GM21390 (cell line): ENCODE results near the gene TMEM69.
"Not testable (repeated sequence)": the region's sequence is repeated elsewhere in the genome, so short reads cannot be mapped to it uniquely, and the experiment has no call there.

Experiments used
- ATAC-seq: cut with Tn5 transposase; IDR thresholded peaks from one replicate; pipeline ENCODE4 v1.9.1; 2021; ENCODE audit not compliant: unreplicated experiment

The TMEM69 gene

DNA sequence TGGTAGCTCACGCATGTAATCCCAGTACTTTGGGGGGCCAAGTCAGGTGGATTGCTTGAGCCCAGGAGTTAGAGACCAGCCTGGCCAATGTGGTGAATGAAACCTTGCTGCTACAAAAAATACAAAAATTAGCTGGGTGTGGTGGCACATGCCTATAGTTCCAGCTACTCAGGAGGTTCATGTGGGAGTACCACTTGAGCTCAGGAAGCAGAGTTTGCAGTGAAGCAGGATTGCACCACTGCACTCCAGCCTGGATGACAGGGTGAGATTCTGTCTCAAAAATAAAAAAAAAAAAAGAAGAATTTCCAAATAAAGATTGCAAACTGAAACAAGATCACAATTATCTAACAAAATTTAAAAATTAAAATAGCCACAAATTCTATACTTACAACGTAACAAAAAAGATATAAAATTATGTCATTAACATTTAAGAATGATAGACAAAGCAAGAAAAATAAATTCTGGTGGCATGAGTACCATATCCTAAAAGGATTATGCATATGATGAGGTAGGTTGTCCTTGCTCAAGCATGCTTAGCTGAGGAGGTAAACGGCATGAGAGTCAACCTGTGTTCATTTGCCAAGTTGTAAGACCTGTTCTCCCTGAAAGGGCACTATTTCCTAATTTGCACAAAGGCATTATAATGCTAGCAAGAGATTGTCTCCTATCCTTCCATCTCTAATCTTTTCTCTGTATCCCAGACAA lies 42.2 kb downstream of the TMEM69 start:
- ATAC-seq: no peak

DNA sequence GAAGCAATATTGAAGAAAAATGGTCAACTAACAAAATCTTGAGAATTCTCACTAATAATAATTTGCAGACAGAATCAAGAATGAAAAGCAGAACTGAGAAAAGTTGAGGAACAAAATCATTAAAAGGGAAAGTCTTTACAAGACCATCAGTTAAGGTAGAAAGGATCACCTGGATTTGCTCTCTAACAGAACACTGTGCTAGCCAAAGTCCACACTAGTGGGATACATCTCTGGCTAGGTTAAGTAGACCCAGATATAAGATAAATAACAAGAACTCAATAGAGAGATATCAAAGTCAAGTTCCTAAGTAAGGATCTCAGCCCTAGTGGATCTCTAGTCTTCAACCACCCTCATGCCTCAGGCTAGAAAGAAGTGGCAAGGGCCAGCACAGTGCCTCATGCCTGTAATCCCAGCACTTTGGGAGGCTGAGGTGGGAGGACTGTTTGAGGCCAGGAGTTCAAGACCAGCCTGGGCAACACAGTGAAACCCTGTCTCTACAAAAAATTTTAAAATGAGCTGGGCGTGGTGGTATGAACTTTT lies 42.9 kb downstream of the TMEM69 start:
- no peak for ATAC-seq

DNA sequence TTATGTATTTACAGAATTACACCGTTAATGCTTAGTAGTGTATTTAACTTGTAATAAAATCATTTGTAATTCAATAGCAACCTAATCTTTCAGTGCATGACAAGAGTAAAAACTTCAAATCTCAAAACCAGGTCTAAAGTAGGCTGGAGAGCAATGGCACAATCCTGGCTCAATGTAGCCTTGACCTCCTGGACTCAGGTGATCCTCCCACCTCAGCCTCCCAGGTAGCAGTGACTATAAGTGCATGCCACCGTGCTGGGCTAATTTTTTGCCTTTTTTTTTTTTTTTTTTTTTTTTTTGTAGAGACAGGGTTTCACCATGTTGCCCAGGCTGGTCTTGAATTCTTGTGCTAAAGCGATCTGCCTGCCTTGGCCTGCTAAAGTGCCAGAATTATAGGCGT lies 51.2 kb downstream of the TMEM69 start:
- no peak for ATAC-seq

DNA sequence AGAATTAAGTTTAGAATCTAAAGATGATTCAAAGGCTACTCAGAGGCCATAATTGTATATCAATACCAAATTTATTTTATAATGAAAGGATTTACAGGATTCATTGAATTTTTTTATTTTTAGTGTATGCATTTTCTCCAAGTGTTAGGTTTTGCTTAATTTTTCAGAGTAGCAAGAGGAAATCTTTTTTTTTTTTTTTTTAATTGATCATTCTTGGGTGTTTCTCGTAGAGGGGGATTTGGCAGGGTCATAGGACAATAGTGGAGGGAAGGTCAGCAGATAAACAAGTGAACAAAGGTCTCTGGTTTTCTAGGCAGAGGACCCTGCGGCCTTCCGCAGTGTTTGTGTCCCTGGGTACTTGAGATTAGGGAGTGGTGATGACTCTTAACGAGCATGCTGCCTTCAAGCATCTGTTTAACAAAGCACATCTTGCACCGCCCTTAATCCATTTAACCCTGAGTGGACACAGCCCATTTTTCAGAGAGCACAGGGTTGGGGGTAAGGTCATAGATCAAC lies 51.7 kb downstream of the TMEM69 start:
- not testable (repeated sequence) for ATAC-seq
